GDM1 (cell line): ENCODE data around the gene SEMA4D.

Experiments used
- DNase-seq: peaks from one replicate; lab custom pipeline; 2025; lab: John Stamatoyannopoulos, UW

Gene SEMA4D

DNA sequence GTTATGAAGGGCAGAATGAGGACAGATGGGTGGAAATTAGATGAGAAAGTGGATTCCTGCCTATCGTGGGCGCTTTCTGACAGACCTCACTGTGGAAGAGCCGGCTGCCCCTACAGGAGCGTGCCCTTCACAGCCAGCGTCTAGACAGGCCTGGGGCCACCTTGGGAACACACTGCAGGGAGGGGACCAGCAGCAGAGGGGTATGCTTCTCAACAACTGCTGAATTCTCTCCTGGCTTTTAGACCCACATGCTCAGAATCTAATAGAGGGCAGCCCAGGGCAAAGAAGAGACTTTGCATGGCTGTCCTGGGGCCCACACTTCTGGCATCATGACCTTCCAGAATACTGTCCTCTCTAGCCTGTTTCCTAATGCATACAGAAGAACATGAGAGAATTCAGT, 2.1 kb upstream of the SEMA4D start:
- no peak for DNase-seq

DNA sequence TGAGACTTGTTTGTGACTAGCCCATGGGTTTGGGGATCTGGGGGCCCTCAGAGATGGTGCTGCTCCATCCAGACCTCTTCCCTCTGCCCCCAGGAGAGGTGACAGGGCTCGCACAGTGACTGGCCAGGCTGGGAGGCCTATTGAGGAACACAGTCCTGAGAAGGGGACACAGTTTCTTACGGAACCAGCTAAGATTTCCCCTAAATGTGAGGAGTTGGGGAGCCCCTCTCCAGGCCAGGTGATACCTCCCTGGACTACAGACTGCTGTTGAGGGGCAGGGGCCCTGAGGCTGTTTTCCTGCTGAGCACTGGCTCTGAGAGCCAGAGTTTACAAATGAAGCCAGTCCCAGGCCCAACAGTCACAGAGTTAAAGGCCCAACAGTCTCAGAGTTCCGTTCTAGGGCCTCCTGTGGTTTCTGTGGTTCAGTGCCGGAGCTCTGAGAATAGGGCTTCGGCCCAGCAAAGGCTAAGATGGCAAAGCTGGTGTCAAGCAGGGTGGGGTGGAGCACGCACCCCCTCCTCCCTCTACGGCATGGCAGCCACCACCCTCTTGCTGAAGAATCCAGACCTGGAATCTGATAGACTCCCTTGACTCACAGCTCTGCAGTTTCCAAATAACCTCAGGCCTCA, 1.1 kb upstream of the SEMA4D start:
- peak; percentile 86 for DNase-seq

DNA sequence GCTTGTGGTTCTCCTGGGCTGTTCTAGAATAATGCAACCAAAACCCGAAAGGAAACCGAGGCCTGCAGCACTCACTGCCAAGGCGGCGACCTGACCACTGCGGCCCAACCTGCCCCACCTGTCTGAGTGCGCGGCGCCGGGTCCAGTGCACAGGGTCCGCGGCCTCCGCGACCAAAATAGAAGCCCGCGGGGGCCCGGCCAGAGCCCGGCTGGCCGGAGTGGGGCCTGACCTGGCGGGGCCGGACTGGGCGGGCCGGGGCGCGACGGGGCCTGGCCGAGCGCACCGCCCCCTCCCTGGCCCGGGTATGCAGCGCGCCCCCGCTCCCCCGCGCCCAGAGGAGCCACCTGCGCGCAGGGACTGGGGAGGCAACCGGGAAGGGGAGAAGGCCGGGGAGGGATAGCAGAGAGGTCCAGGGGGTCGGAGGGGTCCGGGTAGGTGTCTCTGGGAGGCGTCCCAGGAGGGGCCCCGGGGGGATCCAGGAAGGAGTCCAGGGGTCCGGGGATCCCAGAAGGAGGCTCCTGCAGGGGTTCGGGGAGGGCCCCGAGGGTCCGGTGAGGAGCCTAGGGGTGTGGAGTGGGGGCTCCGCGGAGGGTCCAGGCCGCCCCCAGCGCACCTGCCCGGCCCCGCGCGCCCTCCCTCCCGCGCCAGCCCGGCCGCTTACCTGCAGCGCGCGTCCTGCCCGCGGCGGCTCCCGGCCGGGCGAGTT, 503 bp downstream of the SEMA4D start:
- DNase-seq: no peak

GRCh38 chr9:89496645-89497256, 1.2 kb downstream of the SEMA4D start:
- no peak for DNase-seq

- DNase-seq: no peak
Observed at GRCh38 chr9:89495824-89496560, 1.9 kb downstream of the SEMA4D start.

DNA sequence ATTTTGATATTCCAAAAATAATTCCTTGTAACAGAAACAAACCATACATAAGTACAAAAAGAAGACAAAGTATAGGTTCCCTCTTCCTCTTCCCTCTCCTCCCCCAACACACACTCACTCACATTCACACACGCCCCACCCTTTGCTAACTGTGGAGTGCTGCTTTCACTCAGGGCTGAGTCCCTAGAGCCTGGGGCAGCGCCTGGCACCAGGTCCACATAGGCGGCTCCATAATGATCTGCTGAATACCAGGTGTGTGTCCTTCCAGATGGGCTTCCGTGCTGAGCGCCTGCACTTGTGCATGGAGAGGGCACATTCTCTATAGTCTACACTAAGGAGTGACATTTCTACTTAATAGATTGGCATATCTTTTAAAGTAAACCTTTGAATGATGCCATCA, 3.7 kb downstream of the SEMA4D start:
- no peak for DNase-seq

DNA sequence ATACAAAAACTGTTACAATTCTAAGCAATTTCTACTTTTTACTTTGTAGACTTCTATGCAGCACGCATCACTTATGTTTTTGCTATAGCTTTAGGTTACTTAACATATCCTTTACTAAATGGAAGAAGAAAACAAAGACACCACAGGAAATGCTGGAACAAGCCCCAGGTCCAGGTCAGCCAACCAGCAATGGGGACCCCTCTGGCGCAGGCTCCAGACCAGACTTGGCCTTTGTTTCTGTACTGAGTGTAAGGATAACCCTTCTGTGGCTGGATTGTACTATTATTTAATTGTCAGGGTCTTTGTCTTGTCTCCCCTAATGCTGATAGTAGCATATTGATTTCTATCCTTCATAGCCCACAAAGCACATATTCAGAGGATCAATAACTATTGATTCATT, 4.2 kb downstream of the SEMA4D start:
- no peak for DNase-seq

GRCh38 chr9:89493181-89493580, 4.7 kb downstream of the SEMA4D start:
- no peak for DNase-seq

GRCh38 chr9:89492586-89492985, 5.3 kb downstream of the SEMA4D start:
- no peak for DNase-seq

DNA sequence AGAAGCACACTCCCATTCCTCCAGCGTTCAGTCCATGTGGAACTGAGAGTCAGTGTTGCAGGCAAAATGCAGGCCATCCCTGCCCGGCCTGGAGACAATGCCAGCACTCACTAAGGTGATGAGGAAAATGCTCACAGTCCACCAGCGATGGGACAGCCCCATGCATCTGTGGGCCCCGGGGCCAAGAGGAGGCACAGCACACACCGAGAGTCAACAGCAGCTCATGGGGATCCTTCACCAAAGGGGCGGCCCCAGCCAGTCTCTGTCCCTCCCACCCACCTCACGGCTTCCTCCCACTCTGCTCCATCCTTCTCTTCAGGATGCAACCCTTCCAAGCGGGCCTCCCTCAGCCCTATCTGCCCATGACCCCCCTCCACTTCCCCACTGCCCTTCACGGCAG, 6.2 kb downstream of the SEMA4D start:
- no peak for DNase-seq

- no peak for DNase-seq
Observed at GRCh38 chr9:89489548-89490530, 8.1 kb downstream of the SEMA4D start.

DNA sequence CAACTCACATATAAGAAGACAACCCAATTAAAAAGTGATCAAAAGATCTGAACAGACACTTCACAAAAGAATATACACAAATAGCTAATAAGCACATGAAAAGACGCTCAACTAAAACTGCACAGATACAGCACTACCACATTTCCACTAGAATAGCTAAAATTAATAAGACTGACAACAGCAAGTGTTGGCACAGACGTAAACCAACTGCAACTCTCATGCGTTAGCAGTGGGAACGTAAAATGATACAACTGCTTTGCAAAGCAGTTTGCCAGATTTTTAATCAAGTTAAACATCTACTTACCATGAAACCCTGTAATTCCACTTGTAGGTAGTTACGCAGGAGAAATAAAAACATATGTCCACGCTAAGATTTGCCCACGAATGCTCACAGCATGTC, 9.0 kb downstream of the SEMA4D start:
- no peak for DNase-seq

DNA sequence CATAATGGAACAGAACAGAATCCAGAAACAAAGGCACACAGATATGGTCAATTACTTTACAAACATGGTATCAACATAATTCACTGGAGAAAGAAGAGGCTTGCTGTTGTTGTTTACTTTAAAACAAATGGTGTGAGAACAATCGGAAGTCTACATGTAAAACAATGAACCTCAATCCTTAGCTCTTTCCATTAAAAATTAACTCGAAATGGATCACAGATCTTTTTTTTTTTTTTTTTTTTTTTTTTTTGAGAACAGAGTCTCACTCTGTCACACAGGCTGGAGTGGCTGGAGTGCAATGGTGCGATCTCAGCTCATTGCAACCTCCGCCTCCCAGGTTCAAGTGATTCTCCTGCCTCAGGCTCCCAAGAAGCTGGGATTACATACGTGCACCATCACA, 9.8 kb downstream of the SEMA4D start:
- DNase-seq: no peak

DNA sequence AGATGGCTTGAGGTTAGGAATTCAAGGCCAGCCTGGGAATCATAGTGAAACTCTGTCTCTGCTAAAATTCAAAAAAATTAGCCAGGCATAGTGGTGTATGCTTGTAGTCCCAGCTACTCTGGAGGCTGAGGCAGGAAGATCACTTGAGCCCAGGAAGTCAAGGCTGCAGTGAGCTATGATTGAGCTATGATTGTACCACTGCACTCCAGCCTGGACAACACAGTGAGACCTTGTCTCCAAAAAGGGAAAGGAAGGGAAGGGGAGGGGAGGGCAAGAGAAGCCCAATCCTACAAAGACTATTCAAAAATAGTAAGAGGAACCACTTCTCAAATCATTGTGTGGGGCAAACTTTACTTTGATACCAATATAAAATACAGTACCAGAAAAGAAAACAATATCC, 11.2 kb downstream of the SEMA4D start:
- no peak for DNase-seq

GRCh38 chr9:89484475-89485404, 13.2 kb downstream of the SEMA4D start:
- no peak for DNase-seq

DNA sequence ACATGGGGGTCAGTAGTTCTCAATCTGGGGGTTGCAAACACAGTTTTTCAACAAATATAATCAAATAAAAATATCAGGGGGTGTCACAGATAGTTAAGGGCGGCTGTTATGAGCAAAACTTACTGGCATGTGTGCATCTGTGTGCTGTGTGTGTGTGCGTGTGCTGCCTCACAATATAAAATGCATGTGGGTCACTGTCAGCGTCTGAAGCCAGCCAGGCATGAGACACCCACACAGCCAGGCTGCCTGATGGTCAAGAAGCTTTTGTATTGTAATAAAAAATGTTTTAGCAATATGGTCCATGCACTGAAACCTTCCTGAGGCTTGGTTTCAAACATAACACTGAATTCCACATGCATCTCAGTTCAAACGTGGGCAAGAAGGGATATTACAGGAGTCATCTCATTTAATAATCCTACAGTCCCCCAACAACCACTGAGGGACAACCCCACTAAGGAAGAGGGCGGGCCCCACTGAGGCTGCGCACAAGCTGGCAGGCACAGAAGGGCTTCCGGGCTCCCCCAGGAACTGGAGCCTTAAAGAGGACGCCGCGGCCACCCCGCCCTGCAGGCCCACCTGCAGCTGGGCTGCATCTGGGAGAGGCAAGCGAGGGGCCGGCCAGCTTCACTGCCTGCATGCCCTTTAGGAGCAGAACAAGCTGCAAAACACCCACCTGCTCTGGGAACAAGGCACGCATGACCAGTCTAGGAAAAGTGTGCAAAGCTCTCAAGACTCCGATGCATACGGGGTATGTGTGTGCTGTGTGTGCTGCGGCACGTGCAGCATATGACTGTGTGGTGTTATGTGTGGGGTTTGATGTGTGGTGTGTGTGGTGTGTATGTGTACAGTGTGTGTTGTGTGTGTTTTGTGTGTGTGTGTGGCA, 14.1 kb downstream of the SEMA4D start:
- no peak for DNase-seq

- DNase-seq: no peak
Observed at GRCh38 chr9:89482901-89483361, 15.0 kb downstream of the SEMA4D start.

GRCh38 chr9:89482056-89482851, 15.7 kb downstream of the SEMA4D start:
- no peak for DNase-seq

DNA sequence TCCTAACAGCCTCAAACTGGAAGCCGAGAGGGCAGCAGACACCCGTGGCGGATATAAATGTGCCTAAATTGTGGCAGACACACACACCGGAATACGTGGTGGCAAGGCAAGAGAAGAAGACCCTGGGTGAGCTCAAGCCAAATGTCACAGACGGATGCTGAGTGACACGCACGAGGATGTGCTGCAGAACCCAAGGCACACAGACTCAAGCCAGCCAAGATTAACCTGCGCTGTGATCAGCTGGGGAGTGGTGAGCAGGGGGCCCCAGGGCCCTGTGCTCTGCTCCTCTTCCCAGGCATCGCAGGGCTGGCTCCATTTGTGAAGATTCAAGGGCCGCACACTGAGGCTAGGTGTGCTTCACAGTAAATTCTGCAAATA, 16.4 kb downstream of the SEMA4D start:
- DNase-seq: no peak
